ENCODE measurements around the gene HSPBP1.

Gene HSPBP1

GRCh38 chr19:55252760-55253663 lies 26.9 kb downstream of the HSPBP1 start:
- TF ChIP-seq ZFX (IDR thresholded peaks at IDR 0.05; ENCODE audit: borderline replicate concordance) = no peak
- TF ChIP-seq, protein P1, sequence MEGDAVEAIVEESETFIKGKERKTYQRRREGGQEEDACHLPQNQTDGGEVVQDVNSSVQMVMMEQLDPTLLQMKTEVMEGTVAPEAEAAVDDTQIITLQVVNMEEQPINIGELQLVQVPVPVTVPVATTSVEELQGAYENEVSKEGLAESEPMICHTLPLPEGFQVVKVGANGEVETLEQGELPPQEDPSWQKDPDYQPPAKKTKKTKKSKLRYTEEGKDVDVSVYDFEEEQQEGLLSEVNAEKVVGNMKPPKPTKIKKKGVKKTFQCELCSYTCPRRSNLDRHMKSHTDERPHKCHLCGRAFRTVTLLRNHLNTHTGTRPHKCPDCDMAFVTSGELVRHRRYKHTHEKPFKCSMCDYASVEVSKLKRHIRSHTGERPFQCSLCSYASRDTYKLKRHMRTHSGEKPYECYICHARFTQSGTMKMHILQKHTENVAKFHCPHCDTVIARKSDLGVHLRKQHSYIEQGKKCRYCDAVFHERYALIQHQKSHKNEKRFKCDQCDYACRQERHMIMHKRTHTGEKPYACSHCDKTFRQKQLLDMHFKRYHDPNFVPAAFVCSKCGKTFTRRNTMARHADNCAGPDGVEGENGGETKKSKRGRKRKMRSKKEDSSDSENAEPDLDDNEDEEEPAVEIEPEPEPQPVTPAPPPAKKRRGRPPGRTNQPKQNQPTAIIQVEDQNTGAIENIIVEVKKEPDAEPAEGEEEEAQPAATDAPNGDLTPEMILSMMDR (IDR thresholded peaks at IDR 0.05) = no peak
- H3K27ac ChIP-seq = no peak overlapping the region

DNA sequence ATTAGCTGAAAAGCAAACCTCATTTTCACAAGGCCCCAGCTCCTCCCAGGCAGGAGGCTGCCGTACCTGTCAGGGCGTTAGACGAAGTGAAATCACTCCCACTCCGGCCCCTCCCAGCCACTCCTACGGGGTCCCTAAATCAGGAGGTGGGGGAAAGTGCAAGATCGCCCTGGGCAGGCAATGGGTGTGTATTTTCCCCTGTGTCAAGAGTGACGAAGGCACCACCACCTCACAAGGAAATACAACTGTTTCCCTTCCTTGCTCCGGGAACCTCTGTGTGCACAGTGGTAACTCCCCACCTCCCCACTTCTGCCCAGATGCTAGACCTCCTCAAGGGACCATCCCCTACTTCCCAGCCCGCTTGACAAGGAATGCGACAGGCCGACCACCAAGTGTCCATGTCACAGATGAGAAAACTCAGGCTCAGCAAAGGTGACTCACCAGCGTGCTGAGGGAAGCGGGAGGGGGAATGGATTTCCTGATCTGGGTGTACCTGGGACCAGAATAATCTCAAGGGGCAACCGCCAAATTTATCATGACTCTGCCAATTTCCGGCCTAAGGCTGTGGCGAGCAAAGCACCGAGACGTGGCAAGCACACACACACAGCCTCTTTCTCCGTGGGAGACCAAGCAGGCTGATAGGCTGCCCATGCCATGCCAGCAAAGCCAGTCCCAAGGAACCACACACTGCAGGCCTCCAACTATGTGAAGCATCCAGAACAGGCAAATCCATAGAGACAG lies 28.4 kb downstream of the HSPBP1 start:
- H3K27ac ChIP-seq = no peak overlapping the region
- TF ChIP-seq, protein P1 (IDR thresholded peaks at IDR 0.05) = no peak
- no peak for TF ChIP-seq ZFX (IDR thresholded peaks at IDR 0.05; ENCODE audit: borderline replicate concordance)

- no peak overlapping the region for H3K27ac ChIP-seq
- TF ChIP-seq, protein P1 (IDR thresholded peaks at IDR 0.05) = no peak
- no peak for TF ChIP-seq ZFX (IDR thresholded peaks at IDR 0.05; ENCODE audit: borderline replicate concordance)
These were observed 29.5 kb downstream of the HSPBP1 start for GRCh38 chr19:55250262-55251036.

DNA sequence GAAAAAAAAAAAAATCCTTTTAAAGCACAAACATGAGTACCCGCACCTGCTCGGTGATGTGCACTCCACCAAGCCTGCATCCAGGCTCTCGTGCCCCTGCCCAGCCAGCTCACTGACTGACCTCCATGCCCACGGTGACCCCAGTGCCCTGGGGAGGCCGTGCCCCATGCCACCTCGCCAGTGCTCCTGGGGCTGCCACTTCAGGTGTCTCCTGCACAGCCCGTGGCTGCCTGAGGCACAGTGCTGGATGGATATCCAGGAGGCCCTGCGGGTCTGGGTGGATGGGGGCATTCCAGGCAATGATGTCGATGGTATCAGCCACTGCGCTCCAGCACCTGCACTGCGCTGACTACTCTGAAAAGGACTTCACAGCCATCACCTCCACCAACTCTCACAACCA lies 30.1 kb downstream of the HSPBP1 start:
- TF ChIP-seq, protein P1 (IDR thresholded peaks at IDR 0.05) = no peak
- TF ChIP-seq ZFX (IDR thresholded peaks at IDR 0.05; ENCODE audit: borderline replicate concordance) = no peak
- no peak overlapping the region for H3K27ac ChIP-seq

GRCh38 chr19:55248704-55249103 lies 31.2 kb downstream of the HSPBP1 start:
- no peak for TF ChIP-seq ZFX (IDR thresholded peaks at IDR 0.05; ENCODE audit: borderline replicate concordance)
- TF ChIP-seq, protein P1 (IDR thresholded peaks at IDR 0.05) = no peak
- H3K27ac ChIP-seq = no peak overlapping the region

DNA sequence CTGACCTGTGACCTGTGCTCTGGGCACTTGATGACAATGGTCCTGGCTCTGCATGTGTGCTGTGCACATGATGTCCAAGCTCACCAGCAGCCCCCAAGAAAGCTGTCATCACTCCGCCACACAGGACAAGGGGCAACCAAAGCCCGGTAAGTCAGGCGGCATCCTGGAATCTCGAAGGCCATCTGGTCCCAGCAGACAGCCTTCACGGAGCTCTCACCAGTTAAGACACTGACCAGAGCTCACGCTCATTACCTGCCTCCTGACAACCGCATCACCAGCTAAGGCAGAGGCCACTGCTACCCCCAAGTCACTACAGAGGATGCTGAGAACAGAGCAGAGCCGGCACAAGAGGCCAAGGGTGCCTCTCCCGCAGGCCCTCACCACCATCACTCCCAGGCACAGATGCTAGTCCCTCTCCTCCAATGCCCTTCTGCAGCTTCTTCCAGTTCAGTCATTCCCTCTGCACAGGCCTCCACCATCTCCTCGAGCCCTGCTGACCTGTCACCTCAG lies 31.7 kb downstream of the HSPBP1 start:
- no peak overlapping the region for H3K27ac ChIP-seq

More for the DNA sequence above, 31.7 kb downstream of the HSPBP1 start:
- TF ChIP-seq, protein P1 (IDR thresholded peaks at IDR 0.05) = no peak
- TF ChIP-seq ZFX (IDR thresholded peaks at IDR 0.05; ENCODE audit: borderline replicate concordance) = no peak

Data from 22Rv1 (cell line).